ENCODE data around the gene COA8.

GRCh38 chr14:103611215-103611614 is 48.5 kb downstream of the COA8 start:
- TF ChIP-seq CTCF (conservative IDR thresholded peaks at IDR 0.05 in 1 of 2, IDR thresholded peaks at IDR 0.05 in 1 of 2; ENCODE audit: extremely low read depth in 1 of 2, insufficient read depth in 1 of 2, low read depth in 1 of 2, low read length in 2 of 2) (no peak), EZH2 (IDR thresholded peaks at IDR 0.05; ENCODE audit: borderline replicate concordance, low read length) (no peak)
